Suprapubic skin (tissue), 4 donors: ENCODE results near the gene MTA3.

Experiments
- EP300 ChIP-seq: sonication (generic); formaldehyde crosslinking; IDR thresholded peaks from one replicate; pipeline ENCODE4 v1.6.1; 2017; ENCODE audit warnings: antibody characterized with exemption
- POLR2AphosphoS5 ChIP-seq, 3 donors: sonication (generic); formaldehyde crosslinking; IDR thresholded peaks; one replicate each; pipeline ENCODE4 v1.6.1; 2017; ENCODE audit warnings: antibody characterized with exemption in 3 of 3
- TF ChIP-seq, protein P1 (sequence below), 2 donors: fragments of 200-600 bp in 1 of 2; fragments of 450-650 bp in 1 of 2; sonication (generic) in 1 of 2; IDR thresholded peaks; one replicate each; pipeline ENCODE4 v1.5.1; 2016 to 2019; ENCODE audit warnings: antibody characterized with exemption in 2 of 2, mild to moderate bottlenecking in 1 of 2, moderate library complexity in 1 of 2

DNA sequence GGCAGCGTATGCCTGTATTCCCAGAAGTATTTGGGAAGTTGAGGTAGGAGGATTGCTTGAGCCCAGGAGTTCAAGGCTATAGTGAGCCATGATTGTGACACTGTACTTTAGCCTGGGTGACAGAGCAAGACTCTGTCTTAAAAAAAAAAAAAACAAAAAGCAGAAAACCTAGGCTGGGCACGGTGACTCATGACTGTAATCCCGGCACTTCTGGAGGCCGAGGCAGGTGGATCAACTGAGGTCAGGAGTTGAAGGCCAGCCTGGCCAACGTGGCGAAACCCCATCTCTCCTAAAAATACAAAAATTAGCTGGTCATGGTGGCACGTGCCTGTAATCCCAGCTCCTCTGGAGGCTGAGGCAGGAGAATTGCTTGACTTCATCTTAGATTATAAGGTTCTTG is 46.4 kb downstream of the MTA3 start:
- TF ChIP-seq, protein P1, sequence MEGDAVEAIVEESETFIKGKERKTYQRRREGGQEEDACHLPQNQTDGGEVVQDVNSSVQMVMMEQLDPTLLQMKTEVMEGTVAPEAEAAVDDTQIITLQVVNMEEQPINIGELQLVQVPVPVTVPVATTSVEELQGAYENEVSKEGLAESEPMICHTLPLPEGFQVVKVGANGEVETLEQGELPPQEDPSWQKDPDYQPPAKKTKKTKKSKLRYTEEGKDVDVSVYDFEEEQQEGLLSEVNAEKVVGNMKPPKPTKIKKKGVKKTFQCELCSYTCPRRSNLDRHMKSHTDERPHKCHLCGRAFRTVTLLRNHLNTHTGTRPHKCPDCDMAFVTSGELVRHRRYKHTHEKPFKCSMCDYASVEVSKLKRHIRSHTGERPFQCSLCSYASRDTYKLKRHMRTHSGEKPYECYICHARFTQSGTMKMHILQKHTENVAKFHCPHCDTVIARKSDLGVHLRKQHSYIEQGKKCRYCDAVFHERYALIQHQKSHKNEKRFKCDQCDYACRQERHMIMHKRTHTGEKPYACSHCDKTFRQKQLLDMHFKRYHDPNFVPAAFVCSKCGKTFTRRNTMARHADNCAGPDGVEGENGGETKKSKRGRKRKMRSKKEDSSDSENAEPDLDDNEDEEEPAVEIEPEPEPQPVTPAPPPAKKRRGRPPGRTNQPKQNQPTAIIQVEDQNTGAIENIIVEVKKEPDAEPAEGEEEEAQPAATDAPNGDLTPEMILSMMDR (IDR thresholded peaks at IDR 0.05): no peak
- no peak for TF ChIP-seq POLR2AphosphoS5 (IDR thresholded peaks at IDR 0.05)
- no peak for TF ChIP-seq EP300
